NCI-H510A (cell line): ENCODE results near the gene SLC52A3.

Experiments used
- DNase-seq: peaks from one replicate; lab custom pipeline; 2025; lab: John Stamatoyannopoulos, UW

Gene SLC52A3

DNA sequence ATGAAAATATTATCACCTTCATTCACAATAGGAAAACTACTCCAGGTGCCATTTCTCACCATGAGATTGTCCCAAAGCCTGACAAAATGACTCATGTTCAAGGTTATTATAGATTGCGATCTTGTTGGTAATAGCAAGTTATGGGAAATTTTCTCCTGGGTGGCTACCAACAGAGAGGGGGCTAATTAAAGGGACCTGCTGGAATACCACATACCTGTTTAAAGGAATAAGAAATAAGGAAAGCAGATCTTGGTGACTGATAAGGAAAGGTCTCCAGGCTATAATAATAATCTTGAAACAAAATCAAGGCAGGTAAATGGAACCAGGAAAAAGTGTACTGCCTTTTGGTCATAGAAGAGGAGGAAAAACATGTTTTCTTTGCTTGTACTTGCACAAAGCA is 1.4 kb downstream of the SLC52A3 start:
- no peak for DNase-seq

DNA sequence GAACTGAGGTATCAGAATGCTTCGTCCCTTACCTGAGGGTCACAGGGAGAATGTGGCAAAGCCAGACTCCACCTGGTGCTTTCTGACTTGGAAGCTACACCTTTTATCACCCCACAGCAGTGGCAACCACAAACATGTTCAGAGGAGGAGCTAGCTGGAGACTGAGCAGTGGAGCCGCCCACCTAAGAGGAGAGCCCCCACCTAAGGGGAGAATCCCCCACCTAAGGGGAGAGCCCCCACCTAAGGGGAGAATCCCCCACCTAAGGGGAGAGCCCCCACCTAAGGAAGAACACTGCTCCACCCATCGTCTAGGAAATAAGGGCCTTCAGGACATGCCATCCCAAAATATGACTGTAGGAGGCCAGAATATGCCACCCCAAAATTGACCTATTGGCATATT is 4.0 kb downstream of the SLC52A3 start:
- no peak for DNase-seq

DNA sequence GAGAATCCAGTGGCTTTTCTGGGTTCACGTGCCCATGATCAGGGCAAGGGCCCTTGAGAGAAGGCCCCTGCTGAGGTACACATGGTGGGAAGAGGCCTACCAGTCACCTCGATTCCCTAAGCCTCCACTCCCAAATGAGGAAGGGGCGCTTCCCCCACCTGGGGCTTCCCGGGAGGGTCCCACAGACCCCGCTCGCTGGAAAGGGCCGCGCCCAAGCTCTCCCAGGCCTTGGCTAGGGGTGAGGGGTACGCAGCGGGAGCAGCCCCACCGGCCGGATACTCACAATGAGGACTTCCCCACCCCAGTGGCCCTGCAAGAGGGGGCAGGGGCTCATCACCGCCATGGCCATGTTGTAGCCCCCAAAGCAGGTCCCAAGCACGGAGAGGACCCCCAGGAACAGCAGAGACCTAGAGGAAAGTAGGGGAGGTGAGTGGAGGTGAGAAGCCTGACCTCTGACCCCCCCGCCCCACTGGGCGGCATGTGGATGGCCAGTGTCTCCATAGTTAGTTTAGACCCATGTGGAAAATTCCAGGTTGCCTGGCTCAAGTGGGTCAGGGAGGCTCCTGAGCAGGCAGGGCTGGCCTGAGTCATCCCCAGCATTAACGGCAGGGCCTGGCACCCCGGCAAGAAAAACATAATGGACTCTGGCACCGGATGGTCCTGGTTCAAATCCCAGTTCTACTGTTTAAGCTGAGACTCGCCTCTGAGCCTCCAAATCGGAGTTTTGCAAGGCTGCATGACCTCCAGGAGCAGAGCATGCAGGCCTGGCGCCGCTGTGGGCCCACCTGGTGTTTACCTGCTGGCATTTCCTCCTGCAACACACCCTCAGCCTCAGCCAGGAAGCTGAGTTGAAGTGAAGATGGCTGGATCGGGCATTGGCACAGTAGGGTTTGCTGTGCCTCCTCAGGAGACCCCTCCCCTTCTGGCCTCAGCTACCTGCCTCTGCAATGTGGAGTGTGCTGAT is 6.6 kb downstream of the SLC52A3 start:
- DNase-seq, result no peak

DNA sequence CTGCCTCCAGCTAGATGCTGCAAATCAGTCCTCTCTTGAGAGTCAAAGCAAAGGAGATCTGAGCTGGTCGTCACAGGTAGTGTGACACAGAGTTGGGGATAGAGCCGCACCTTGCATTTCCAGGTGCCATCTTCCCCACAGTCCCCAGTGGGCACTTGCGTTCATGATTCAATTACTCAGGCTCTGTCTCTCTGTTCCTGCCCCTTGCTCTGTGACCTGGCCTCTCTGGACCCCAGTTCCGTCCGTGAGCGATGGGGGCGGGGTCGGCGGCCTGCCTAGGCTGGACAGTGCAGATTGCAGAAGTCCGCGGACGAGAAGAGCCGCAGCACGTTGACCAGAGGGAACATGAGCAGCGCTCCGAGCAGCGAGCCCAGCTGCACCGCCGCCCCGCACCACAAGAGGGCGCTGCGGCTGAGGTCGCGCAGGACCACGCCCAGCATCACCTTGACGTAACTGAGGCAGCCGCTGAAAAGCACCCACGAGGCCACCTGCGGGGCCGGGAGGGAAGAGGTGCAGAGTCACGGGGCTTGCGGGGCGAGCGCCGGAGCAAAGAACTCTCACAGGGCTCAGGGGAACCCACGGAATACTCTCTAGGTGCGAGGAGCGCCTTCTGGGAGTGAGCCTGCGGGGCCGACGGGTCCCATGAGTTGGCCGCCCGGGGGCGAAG is 7.4 kb downstream of the SLC52A3 start:
- DNase-seq, result no peak

GRCh38 chr20:757506-757905 is 10.8 kb downstream of the SLC52A3 start:
- no peak for DNase-seq

DNA sequence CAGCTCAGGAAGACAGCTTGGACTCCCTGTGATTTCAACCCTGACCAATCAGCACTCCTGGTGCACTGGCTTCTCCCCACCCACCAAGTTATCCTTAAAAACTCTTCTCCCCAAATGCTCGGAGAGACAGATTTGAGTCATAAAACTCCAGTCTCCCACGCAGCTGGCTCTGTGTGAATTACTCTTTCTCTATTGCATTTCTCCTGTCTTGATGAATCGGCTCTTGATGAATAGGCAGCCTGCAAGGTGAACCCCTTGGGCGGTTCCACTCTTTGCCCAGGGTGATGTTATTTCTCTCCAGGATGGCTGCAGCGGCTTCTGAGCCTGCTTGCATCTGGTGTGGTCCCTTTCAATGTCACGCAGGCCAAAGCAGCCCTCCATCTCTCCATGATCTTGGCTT is 12.4 kb downstream of the SLC52A3 start:
- DNase-seq, result no peak

- DNase-seq, result no peak
Measured at GRCh38 chr20:754904-755303, 13.4 kb downstream of the SLC52A3 start.

GRCh38 chr20:753897-754635 is 14.2 kb downstream of the SLC52A3 start:
- DNase-seq, result no peak

GRCh38 chr20:753136-753535 is 15.2 kb downstream of the SLC52A3 start:
- DNase-seq, result no peak

GRCh38 chr20:752291-752690 is 16.0 kb downstream of the SLC52A3 start:
- no peak for DNase-seq

DNA sequence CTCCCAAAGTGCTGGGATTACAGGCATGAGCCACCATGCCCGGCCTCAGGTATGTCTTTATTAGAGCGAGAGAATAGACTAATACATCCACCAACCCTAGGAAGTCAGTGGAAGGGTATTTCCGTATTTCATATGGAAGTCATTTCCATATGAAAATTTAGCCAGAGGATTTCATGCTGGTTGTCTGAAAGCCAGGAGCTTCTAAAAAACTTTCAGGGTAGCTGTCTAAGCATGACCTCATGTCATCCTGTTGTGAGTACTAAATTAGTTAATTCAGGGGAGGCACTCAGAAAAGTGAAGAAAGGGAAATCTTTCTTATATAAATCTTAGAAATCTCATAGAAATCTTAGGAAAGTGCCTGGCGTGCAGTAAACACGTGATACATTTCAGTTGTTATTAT is 16.5 kb downstream of the SLC52A3 start:
- no peak for DNase-seq

DNA sequence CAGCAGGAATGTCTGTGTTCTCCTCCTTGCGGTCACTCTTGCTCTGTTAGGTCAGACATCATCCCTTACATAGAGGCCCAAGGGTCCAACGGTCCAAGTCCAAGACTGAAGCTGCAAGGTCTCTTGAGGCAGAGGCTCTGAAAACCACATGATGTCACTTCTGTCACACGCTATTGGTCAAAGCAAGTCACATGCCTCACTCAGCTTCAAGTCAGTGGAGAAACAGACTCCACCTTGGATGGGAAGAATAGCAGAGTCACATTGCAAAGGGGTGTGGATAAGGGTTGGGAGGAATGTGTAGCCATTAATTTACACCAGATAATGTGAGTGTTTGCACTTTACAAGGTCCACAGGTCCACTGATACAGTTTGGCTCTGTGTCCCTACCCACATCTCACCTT is 17.5 kb downstream of the SLC52A3 start:
- DNase-seq, result no peak

DNA sequence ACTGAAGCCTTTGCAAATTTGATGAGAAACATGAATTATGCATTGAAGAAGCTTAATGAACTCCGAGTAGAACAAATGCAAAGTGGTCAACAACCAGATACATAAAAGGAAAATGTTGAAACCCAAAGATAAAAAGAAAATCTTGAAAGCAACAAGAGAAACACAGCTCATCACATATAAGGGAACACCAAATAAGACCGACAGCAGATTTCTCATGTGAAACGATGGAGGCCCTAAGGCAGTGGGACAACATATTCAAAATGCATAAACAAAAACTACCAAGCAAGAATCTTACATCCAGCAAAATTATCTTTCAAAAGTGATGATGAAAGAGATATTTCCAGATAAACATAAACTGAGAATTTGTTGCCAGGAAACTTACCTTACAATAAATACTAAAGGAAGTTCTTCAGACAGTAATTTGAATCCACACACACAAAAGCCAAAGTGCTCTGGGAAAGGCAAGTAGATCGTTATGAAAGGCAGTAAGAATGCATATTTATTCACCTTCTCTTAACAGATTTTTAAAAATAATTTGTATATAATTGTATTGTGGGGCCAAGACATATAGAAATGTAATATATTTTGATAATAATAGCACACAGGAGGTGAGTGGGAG is 22.5 kb downstream of the SLC52A3 start:
- no peak for DNase-seq

GRCh38 chr20:742156-742555 is 26.1 kb downstream of the SLC52A3 start:
- DNase-seq, result no peak

GRCh38 chr20:741620-742019 is 26.7 kb downstream of the SLC52A3 start:
- no peak for DNase-seq

- DNase-seq, result no peak
Measured at GRCh38 chr20:740162-740561, 28.1 kb downstream of the SLC52A3 start.

DNA sequence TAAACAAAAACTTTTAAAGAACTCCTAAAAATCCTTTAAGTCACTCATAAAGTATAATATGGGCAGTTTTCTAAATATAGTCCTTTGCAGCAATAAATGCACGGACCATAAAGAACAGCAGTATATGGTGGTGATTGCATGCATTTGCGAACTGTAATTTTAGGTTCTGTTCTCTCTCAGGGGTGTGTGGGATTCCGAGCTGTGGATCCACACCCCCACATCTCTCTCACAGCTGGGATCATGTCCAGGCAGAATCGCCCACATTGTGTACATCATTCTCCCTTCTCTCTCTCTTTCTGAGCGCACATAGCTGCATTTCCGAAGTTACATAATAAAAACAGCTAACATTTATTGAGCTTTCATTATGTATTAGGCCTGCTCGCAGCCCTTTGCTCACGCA is 28.6 kb downstream of the SLC52A3 start:
- no peak for DNase-seq

DNA sequence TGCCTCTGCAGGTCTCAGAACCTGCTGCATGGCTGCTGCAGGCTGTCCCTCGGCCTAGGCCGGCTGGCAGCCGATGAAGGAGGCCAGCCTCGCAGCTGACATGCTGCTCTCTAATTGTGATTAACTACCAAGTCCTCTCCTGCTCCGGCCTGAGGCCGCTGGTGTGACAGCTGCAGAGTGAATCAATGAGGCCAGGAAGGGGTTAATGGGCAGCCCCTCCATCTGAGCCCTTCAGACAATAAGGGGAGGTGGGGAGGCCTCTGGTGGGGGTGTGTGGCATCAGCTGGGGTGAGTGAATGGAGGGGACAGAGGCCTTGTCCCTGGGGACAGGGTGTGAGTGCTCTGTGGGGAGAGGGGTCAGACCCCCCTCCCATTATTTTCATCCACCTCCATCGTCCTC is 34.4 kb downstream of the SLC52A3 start:
- DNase-seq, result no peak

DNA sequence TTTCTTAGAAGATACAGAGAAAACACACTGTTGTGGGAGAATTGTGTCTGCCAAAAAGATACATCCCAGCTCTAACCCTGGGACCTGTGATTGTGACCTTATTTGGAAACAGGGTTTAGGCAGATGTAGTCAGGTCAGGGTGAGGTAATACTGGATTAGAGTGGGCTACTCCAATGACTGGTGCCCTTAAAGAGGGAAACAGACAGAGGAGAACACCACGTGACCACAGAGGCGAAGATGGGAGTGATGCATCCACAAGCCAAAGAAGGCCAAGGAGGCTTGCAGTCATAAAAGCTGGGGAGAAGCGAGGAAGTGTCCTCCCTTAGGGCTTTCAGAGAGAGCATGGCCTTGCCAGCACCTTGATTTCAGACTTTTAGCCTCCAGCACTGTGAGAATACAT is 35.6 kb downstream of the SLC52A3 start:
- DNase-seq, result no peak

- no peak for DNase-seq
Measured at GRCh38 chr20:731891-732560, 36.3 kb downstream of the SLC52A3 start.

DNA sequence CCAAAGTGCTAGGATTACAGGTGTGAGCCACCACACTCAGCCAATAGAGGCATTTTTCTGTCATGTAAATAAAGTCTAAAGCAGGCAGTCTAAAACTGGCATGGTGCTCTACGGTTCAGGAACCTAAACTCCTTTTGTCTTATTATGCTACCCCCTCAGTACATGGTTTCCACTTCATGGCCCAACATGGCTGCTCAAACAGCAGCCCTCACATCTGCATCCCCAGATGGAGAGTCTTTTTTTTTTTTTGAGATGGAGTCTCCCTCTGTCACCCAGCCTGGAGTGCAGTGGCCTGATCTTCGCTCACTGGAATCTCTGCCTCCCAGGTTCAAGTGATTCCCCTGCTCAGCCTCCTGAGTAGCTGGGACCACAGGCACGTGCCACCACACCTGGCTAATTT is 38.3 kb downstream of the SLC52A3 start:
- no peak for DNase-seq
